ENCODE data around the gene NTHL1.
"Not testable (repeated sequence)": the region's sequence is repeated elsewhere in the genome, so short reads cannot be mapped to it uniquely, and the experiment has no call there.

Gene NTHL1

DNA sequence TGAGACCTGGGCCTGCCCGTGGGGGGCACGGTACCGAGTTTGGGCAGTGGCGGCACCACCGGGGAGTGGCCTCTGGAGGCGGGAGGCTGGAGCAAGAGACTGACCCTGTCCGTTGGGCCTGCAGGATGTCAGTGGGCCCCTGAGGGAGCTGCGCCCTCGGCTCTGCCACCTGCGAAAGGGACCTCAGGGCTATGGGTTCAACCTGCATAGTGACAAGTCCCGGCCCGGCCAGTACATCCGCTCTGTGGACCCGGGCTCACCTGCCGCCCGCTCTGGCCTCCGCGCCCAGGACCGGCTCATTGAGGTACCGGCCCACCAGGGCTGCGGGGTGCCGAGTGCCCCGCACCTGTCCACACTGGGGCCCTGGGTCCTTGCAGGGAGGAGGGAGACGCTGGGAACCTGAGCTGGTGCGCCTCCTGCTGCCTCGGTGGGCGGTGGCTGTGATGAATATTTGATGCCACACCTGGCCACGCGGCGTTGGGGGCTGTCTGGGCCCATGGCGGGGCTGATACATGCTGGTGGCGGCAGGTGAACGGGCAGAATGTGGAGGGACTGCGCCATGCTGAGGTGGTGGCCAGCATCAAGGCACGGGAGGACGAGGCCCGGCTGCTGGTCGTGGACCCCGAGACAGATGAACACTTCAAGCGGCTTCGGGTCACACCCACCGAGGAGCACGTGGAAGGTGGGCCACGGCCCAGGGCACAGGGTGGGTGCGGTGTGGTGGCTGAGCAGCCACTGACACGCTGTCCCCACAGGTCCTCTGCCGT is 11.3 kb downstream of the NTHL1 start:
- H3K4me3 ChIP-seq (ENCODE audit: insufficient read depth, low read depth, low read length, poor library complexity, severe bottlenecking): no peak overlapping the region
- DNase-seq: no peak
- no peaks in the 10 kb centered on the region for H3K9me3 ChIP-seq (ENCODE audit: control insufficient read depth, low read length)
- H3K27ac ChIP-seq (ENCODE audit: insufficient read depth, low read length, poor library complexity, severe bottlenecking): no peak overlapping the region
- no peaks in the 10 kb centered on the region for H3K36me3 ChIP-seq (ENCODE audit: control insufficient read depth, insufficient read depth, low read length)
- no peaks in the 10 kb centered on the region for H3K4me1 ChIP-seq (ENCODE audit: control insufficient read depth, insufficient read depth, low read length, poor library complexity, severe bottlenecking)
- H3K27me3 ChIP-seq (replicated peaks; ENCODE audit: control insufficient read depth, insufficient read depth, low read length, poor library complexity, severe bottlenecking): no peaks in the 10 kb centered on the region

DNA sequence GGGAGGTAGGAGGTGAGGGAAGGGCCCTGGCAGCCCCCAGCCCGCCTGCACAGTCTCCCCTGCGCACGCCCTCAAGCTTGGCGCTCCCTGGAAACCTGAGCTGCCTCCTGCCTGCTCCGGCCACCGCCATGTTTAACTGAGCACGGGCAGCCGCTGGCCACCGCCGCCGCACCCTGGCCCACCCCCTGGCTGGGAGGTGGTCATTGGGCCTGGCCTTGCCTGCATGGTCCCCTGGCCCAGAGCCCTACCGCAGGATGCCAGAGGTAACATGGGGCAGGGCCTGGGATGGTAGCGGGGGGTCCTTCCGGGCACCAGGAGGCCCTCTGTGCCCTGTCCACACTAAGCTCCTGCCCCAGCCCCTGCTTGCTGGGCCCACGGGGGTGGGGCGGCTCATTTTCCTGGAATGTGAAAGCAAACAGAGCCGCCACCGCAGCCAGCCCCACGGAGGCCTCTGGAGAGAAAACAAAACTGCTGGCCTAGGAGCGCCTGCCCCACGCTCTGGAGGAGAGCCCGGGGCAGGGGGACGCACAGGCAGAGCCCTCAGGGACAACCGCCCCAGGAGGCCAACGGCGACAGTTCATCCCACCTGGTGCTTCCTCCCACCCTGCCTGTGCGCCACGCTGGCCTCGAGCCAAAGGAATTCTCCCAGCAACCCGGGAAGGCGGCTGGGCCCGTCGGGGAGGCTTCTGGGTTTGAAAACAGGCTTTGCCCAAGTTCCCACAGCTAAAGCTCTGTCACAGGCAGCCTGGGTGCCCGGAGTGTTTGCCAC is 12.0 kb downstream of the NTHL1 start:
- no peak for DNase-seq
- Histone ChIP-seq H3K27me3 (replicated peaks; ENCODE audit: control insufficient read depth, insufficient read depth, low read length, poor library complexity, severe bottlenecking) (no peaks in the 10 kb centered on the region), H3K36me3 (ENCODE audit: control insufficient read depth, insufficient read depth, low read length) (no peaks in the 10 kb centered on the region), H3K27ac (ENCODE audit: insufficient read depth, low read length, poor library complexity, severe bottlenecking) (no peak overlapping the region), H3K4me3 (ENCODE audit: insufficient read depth, low read depth, low read length, poor library complexity, severe bottlenecking) (no peak overlapping the region), H3K4me1 (ENCODE audit: control insufficient read depth, insufficient read depth, low read length, poor library complexity, severe bottlenecking) (no peaks in the 10 kb centered on the region), H3K9me3 (ENCODE audit: control insufficient read depth, low read length) (no peaks in the 10 kb centered on the region)

DNA sequence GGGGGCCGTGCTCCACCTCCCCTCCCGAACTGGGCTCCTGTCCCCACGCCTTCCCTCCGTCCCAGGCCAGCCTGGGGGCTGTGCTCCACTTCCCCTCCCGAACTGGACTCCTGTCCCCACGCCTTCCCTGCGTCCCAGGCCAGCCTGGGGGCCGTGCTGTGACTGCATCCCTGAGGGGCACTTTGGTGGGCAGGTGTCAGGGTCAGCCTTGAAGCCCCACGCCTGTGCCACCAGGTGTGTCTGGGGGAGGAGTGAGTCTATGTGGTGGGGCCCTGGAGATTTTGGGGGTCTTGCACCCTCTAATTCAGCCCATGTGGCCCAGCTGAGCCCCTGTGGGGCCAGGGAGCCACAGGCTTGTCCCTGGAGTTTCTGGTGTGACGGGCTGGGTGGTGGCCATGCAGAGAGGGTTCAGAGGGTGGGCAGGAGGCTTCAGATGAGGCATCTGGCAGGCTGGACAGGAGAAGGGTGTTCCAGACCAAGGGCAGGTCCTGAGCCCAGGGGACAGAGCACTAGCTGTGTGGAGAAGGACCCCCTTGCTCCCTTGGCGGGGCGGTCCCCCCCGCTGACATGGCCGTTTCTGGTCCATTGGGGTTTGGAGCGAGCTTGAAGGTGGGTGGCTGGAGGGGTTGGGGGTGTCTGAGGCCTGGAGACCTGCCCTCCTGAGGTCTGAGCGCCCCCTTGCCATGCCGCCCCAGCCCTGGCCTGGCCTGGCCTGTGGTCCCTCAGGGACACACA is 12.8 kb downstream of the NTHL1 start:
- no peak for DNase-seq
- H3K4me1 ChIP-seq (ENCODE audit: control insufficient read depth, insufficient read depth, low read length, poor library complexity, severe bottlenecking): no peaks in the 10 kb centered on the region
- H3K27ac ChIP-seq (ENCODE audit: insufficient read depth, low read length, poor library complexity, severe bottlenecking): no peak overlapping the region
- H3K36me3 ChIP-seq (ENCODE audit: control insufficient read depth, insufficient read depth, low read length): no peaks in the 10 kb centered on the region
- H3K9me3 ChIP-seq (ENCODE audit: control insufficient read depth, low read length): no peaks in the 10 kb centered on the region
- no peaks in the 10 kb centered on the region for H3K27me3 ChIP-seq (replicated peaks; ENCODE audit: control insufficient read depth, insufficient read depth, low read length, poor library complexity, severe bottlenecking)
- H3K4me3 ChIP-seq (ENCODE audit: insufficient read depth, low read depth, low read length, poor library complexity, severe bottlenecking): no peak overlapping the region

DNA sequence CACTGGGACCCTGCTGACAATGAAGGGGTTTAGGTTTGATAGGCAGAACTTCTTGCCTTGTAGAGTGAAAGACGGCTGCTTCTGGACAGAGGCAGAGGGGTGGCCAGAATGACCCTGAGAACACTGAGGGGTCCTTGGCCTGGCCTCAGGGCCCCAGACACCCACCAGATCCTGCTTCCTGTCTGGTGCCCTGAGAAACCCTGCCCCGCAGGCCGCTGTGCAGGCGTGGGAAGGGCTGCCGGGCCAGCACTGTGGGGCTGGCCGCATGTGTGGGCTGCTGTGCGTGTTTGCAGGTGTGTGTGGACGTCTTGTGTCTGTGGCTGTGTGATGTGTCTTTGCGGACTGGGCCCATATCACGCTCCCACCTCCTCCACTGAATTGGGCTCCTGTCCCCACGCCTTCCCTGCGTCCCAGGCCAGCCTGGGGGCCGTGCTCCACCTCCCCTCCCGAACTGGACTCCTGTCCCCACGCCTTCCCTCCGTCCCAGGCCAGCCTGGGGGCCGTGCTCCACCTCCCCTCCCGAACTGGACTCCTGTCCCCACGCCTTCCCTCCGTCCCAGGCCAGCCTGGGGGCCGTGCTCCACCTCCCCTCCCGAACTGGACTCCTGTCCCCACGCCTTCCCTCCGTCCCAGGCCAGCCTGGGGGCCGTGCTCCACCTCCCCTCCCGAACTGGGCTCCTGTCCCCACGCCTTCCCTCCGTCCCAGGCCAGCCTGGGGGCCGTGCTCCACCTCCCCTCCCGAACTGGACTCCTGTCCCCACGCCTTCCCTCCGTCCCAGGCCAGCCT is 13.5 kb downstream of the NTHL1 start:
- H3K4me3 ChIP-seq (ENCODE audit: insufficient read depth, low read depth, low read length, poor library complexity, severe bottlenecking); H3K9me3 ChIP-seq (ENCODE audit: control insufficient read depth, low read length); H3K27me3 ChIP-seq (replicated peaks; ENCODE audit: control insufficient read depth, insufficient read depth, low read length, poor library complexity, severe bottlenecking); H3K36me3 ChIP-seq (ENCODE audit: control insufficient read depth, insufficient read depth, low read length); DNase-seq; H3K27ac ChIP-seq (ENCODE audit: insufficient read depth, low read length, poor library complexity, severe bottlenecking); H3K4me1 ChIP-seq (ENCODE audit: control insufficient read depth, insufficient read depth, low read length, poor library complexity, severe bottlenecking): not testable (repeated sequence)

DNA sequence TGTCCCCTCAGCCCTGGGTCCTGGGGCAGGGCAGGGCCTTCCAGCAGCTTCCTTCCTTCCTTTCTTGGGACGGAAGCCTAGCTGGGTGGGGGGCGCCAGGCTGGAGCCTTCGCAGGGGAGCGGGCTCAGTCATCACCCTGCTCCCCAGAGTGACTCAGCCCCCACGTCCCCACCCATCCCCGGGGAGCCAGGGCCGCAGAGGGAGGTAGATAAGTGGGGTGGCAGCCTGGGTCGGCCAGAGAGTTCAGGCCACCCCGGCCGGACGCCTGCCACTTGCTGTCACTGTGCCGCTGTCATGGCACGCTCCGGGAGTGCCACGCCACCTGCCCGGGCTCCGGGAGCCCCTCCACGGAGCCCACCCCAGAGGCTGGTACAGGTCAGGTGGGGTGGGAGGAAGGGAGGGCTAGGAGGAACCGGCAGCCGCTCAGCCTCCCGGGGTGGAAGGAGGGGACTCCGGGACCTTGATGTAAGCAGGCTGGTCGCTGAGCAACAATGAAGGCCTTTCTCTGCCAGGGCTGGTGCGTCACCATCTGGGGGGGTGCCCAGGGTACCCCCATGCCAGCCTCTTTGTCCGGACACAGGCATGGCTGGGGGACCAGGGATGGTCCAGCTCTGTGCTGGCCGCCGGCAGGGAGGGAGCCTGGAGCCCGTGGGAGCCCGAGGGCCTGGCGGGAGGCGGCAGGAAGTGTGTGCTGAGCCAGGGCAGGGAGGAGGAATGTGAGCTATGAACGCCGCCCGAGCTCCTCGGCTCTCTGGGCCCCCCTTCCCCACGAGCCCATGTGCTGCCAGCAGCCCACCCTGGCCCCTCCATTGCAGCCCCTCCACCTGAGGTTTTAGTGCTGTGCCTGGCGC is 14.4 kb downstream of the NTHL1 start:
- H3K27me3 ChIP-seq (replicated peaks; ENCODE audit: control insufficient read depth, insufficient read depth, low read length, poor library complexity, severe bottlenecking): no peaks in the 10 kb centered on the region
- no peaks in the 10 kb centered on the region for H3K4me1 ChIP-seq (ENCODE audit: control insufficient read depth, insufficient read depth, low read length, poor library complexity, severe bottlenecking)
- no peak for DNase-seq
- no peaks in the 10 kb centered on the region for H3K9me3 ChIP-seq (ENCODE audit: control insufficient read depth, low read length)
- H3K36me3 ChIP-seq (ENCODE audit: control insufficient read depth, insufficient read depth, low read length): no peaks in the 10 kb centered on the region
- no peak overlapping the region for H3K27ac ChIP-seq (ENCODE audit: insufficient read depth, low read length, poor library complexity, severe bottlenecking)
- no peak overlapping the region for H3K4me3 ChIP-seq (ENCODE audit: insufficient read depth, low read depth, low read length, poor library complexity, severe bottlenecking)

DNA sequence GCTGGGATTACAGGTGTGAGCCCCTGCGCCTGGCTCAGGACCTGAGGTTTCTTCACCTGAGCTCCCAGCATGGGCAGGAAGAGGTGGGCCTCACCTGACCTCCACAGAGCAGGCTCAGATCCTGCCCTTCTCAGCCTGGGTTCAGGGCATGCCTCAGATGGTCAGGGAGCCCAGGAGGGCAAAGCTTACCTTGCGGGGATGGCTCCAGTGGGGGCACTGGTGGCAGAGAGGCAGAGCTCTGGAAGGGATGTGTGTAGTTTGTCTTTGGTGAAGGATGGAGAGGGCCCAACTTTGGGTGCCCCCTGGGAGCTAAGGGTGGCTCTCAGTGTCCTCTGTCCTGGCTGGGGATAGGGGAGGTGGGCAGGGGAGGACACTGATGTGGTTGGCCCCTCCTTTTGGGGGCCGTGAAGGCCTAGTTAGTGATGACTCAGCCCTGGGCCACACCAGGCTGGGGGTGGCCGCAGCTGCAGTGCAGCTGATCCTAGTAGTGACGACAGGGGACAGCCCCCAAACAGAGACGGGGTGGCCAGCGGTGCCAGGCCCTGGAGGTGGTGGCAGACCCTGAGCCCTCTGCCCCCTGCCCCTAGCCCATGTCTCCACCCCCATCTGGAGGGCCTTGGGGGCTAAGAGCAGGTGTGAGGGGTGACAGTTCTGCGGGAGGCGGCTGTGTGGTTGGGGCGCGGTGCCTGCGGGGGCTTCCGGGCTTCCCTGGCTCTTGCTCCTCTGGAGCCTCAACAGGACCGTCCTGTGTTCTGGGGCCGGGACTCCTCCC is 15.2 kb downstream of the NTHL1 start:
- no peak for DNase-seq
- H3K4me1 ChIP-seq (ENCODE audit: control insufficient read depth, insufficient read depth, low read length, poor library complexity, severe bottlenecking): peaks cover under 1% of the 10 kb centered on the region

DNA sequence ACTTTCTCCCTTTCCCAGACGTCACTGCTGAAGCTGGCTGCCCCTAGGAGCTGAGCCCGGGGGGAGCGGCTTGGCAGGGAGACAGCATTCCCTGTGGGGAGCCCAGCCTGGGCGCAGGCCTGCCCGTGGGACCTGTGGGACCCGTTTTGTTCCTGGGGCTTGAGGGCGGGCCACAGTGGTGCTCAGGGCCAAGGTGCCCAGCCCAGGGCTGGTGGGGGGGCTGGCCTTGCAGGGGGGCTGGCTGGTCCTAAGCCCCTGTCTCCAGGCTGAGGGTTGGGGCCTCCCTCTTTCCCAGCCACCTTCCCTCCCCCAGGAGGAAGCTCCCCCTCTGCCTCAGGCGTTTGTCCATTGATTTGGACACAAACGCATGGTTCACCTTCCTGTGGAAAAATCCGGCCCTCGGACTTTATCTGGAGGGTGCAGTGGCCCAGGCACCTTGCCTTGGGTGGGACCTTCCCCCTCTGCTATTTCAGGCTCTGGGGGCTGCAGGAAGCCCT is 16.5 kb downstream of the NTHL1 start:
- Histone ChIP-seq H3K27me3 (replicated peaks; ENCODE audit: control insufficient read depth, insufficient read depth, low read length, poor library complexity, severe bottlenecking) (no peaks in the 10 kb centered on the region), H3K27ac (ENCODE audit: insufficient read depth, low read length, poor library complexity, severe bottlenecking) (no peak overlapping the region), H3K4me3 (ENCODE audit: insufficient read depth, low read depth, low read length, poor library complexity, severe bottlenecking) (no peak overlapping the region), H3K36me3 (ENCODE audit: control insufficient read depth, insufficient read depth, low read length) (no peaks in the 10 kb centered on the region), H3K9me3 (ENCODE audit: control insufficient read depth, low read length) (no peaks in the 10 kb centered on the region), H3K4me1 (ENCODE audit: control insufficient read depth, insufficient read depth, low read length, poor library complexity, severe bottlenecking) (peaks cover 7% of the 10 kb centered on the region)
- no peak for DNase-seq

More for the DNA sequence above, 15.2 kb downstream of the NTHL1 start:
- H3K4me3 ChIP-seq (ENCODE audit: insufficient read depth, low read depth, low read length, poor library complexity, severe bottlenecking): no peak overlapping the region
- no peaks in the 10 kb centered on the region for H3K9me3 ChIP-seq (ENCODE audit: control insufficient read depth, low read length)
- H3K36me3 ChIP-seq (ENCODE audit: control insufficient read depth, insufficient read depth, low read length): no peaks in the 10 kb centered on the region
- no peak overlapping the region for H3K27ac ChIP-seq (ENCODE audit: insufficient read depth, low read length, poor library complexity, severe bottlenecking)
- no peaks in the 10 kb centered on the region for H3K27me3 ChIP-seq (replicated peaks; ENCODE audit: control insufficient read depth, insufficient read depth, low read length, poor library complexity, severe bottlenecking)

DNA sequence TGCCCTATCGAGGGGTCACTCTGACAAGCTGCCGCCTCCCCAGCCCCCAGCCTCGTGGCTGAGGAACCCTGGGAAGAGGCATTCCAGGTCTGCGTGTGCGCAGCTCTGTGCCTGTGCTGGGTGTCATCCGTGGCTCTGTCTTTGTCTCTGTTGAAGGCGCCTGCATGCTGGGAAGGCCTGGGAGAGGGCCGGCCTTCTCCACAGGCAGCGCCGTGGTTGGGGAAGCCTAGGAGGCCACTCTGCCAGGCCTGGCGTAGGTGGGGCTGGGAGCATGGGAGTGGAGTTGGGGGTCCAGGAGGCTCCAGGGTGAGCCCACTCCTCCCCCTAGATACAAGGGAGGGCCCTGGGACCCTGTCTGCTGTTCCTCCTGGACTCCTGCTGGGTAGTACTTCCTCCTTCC is 17.6 kb downstream of the NTHL1 start:
- DNase-seq: no peak
- Histone ChIP-seq H3K27me3 (replicated peaks; ENCODE audit: control insufficient read depth, insufficient read depth, low read length, poor library complexity, severe bottlenecking) (no peaks in the 10 kb centered on the region), H3K9me3 (ENCODE audit: control insufficient read depth, low read length) (no peaks in the 10 kb centered on the region), H3K4me3 (ENCODE audit: insufficient read depth, low read depth, low read length, poor library complexity, severe bottlenecking) (no peak overlapping the region), H3K36me3 (ENCODE audit: control insufficient read depth, insufficient read depth, low read length) (no peaks in the 10 kb centered on the region), H3K4me1 (ENCODE audit: control insufficient read depth, insufficient read depth, low read length, poor library complexity, severe bottlenecking) (peaks cover 7% of the 10 kb centered on the region), H3K27ac (ENCODE audit: insufficient read depth, low read length, poor library complexity, severe bottlenecking) (no peak overlapping the region)

Data from effector memory CD4-positive, alpha-beta T cell (primary cell).